NCI-H1417 treated with DMSO at 0.1 percent for 48 hours (cell line): ENCODE data around the gene FAM209B.
"Not testable (repeated sequence)": the region's sequence is repeated elsewhere in the genome, so short reads cannot be mapped to it uniquely, and the experiment has no call there.

ENCODE experiments used
- DNase-seq: peaks from one replicate; lab custom pipeline; 2025; lab: John Stamatoyannopoulos, UW

FAM209B gene

GRCh38 chr20:56540415-56540814, 7.4 kb downstream of the FAM209B start:
- DNase-seq, result no peak

DNA sequence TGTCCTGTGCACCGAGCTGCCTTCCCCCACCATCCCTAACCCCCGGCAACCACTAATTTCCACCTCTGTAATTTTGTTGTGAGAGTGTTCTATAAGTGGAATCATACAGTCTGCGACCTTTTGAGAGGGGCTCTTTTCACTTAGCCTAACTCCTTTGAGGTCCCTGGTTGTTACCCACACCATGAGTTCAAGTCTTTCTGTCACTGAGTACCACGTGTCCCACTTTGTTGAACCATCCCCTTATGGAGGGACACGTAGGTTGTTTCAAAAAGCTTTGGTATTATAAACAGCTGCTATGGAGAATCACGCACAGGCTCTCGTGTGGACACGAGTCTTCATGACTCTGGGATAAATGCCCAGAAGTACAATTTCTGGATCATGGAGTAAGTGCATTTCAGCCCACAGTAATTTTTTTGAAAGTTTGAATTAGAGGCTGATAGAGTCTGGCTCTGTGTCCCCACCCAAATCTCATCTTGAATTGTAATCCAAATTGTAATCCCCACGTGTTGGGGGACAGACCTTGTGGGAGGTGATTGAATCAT, 9.5 kb downstream of the FAM209B start:
- no peak for DNase-seq

- no peak for DNase-seq
Observed at GRCh38 chr20:56551571-56551970, 18.5 kb downstream of the FAM209B start.

DNA sequence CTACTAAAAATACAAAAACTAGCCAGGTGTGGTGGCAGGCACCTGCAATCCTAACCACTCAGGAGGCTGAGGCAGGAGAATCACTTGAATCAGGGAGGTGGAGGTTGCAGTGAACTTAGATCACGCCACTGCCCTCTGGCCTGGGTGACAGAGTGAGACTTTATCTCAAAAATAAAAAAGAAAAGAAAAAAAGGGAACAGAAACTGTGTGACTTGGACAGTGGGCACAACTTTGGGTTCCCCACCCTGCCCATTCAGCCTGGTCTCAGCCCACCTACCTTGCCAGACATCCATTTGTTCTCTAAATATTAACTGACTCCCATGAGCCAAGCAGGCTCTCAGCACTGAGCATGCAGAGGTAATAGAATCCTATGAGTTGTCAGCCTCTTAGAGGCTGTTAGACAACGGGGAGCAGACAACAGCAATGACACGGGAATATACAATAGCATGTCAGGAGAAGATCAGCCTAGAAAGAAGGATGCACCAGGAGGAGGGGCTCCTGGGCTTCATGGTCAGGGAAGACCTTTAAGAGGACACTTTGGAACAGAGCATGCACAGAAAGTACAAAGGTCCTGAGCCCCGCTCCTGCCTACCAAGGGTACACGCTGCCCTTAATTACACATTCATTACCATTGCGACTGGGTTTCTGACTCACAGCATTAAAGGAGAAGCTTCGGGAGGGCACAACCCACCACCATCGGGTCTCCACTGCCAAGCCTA, 20.0 kb downstream of the FAM209B start:
- no peak for DNase-seq

GRCh38 chr20:56554869-56555268, 21.8 kb downstream of the FAM209B start:
- DNase-seq, result no peak

DNA sequence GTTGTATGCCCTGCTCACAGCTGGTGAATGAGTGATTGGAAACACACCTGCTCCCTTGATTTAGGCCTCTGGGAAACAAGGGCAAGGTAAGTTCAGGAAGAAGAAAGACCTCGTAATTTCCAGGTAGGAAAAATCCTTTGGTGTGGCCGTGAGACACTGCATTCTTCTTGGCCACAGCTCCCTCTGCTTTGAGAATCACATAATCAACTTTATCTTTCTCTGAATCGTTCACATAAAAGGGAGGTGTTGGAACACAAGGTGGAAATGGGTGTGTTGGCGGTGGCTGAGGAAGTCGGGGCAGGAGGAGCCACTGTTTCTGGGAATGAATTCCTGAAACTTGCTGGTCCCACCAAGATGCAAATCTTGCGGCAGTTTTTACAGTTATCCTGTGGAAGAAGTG, 25.9 kb downstream of the FAM209B start:
- DNase-seq, result no peak

DNA sequence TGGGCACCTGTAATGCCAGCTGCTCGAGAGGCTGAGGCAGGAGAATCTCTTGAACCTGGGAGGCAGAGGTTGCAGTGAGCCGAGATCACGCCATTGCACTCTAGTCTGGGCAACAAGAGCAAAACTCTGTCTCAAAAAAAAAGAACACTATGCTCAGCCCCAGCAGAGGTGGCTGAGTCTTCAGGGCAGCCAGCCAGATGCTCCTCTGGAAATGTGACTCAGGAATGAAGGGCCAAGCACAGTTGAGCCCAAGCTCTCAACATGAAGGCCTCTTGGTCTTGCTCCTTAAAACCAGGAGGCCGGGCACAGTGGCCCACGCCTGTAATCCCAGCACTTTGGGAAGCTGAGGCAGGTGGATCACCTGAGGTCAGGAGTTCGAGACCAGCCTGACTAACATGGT, 31.5 kb downstream of the FAM209B start:
- DNase-seq, result not testable (repeated sequence)

DNA sequence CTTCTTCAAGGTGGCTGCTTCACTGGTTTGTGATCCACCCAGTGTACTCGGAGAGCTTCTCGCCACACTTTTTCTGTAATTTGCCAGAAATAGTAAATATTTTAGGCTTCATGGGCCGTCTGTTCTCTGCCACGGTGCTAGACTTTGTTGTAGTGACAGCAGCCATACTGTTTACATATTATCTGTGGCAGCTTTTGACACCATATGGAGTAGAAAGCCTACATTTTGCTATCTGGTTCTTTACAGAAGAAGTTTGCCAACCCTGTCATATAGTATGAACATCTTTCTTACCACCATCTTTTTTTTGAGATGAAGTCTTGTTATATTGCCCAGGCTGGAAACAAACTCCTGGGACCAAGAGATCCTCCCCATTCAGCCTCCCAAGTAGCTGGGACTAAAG, 32.5 kb downstream of the FAM209B start:
- DNase-seq, result no peak

DNA sequence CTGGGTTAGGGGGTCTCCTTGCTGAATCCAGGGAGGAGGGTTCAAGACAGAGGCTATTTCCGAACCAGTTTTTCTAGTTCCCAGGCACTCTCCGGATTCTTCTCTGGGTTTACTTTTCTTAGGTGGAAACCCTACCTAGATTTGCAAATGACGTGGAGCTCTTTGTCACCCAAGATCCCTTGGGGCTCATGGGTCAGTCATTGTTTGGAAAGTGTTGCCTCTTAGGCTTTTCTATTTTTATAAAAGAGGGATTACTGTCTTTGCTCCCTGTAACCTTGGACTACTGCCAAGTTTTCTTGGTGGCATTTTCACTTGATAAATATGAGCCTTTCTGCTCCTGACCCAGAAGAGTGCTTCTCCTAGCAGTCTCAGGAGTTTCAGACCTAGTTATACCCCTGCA, 33.6 kb downstream of the FAM209B start:
- DNase-seq, result no peak

- DNase-seq, result no peak
Observed at GRCh38 chr20:56570832-56571231, 37.8 kb downstream of the FAM209B start.

GRCh38 chr20:56572172-56572571, 39.1 kb downstream of the FAM209B start:
- no peak for DNase-seq

DNA sequence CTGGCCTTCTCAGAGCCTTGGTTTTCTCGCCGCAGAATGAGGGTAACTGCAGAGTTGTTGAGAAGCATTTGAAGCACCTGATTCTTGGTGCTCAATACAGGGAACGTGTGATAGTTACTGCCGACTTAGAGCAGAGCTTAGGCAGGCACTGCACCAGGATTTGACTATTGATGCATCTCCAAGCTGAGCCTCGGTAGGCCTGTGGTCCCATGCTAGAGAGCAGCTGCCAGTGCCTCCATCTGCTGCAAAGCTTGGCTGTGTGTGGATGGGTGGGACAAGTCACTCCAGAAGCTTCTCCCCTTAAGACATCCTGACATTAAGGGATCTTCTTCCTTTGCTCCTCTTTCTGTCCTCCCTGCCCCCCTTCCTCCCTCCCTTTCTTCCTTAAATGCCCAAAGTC, 40.9 kb downstream of the FAM209B start:
- DNase-seq, result no peak

- DNase-seq, result no peak
Observed at GRCh38 chr20:56574531-56575142, 41.6 kb downstream of the FAM209B start.

DNA sequence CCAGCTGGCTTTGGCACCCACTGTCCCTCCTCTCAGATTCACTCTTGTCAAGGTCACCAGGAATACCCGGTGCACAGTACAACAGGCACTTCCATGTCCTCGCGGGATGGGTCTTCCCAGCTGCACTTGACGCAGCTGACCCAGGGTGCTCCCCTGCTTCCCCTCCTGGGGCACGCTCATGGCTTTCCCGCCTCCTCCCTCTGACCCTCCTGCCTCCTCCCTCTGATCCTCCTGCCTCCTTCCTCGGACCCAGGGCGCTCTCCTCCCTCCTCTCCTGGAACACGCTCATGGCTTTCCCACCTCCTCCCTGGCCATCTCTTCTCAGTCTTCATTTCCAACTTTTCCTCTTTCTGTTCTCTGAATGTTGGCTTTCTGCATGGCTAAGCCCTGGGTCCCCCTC, 42.1 kb downstream of the FAM209B start:
- DNase-seq, result no peak

DNA sequence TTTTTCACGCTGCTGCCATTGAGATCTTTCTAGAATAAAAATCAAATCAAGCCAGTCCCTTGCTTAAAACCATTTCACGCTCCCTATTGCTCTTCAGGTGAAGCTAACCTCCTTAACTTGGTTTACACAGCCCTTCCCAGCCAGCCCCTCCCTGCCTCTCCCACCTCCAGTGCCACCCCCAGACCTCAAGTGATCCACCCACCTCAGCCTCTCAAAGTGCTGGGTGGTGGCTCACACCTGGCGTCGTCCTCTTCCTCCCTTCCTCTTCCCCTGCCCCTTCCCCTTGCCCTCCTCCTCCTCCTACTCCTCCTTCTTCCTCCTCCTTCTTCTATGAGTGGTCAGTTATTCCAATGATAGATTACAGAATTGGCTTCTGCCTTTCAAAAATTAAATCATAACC, 42.9 kb downstream of the FAM209B start:
- DNase-seq, result no peak

DNA sequence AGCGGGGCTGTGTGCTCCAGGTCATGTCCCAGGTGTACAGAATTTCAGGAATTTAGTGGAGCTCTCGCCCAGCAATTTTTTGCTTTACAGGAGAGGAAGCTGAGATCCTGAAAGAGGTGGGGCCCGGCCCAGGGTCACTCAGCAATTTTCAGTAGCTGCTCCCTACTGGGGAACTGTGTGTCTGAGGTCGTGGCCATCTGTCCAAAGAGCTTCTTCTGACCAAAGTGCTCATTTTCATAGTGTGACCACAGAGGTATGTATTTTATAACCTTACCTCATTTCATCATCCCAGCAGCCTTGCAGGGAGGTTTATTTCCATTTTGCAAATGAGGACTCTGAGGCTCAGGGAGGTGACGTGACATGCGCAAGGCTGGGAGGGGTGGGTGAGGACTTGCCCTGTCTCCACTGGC, 46.3 kb downstream of the FAM209B start:
- DNase-seq, result no peak

DNA sequence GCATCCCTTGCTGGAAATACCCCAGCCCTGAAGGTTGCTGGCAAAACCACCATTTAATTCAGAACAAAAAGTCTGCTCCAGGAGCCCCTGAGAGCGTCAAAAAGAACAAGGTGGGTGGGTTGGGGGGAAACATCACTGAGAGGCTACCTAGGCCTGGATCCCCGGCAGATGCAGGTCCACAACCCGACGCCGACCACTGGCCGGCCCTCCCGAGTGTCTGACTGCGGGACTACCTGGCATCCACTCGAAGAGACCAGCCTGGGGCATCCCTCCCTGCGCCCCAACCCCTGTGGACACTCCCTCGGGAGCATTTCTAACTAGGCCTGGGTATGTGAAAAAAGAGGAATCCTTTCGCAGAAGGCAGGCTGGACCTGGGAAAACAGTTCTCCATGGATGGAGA, 47.2 kb downstream of the FAM209B start:
- no peak for DNase-seq

DNA sequence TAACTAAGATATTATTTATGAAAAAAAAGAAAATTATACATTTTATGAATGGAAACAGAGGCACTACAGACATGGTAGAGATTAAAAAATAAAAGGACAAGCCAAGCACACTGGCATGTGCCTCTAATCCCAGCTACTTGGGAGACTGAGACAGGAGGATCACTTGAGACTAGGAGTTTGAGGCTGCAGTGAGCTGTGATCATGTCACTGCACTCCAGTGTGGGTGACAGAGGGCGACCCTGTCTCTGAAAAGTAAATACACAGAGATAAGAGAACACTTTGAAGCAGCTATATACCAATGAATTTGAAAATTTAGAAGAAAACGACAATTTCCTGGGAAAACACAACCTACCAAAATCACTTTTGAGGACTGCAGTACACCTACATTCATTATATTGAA, 48.7 kb downstream of the FAM209B start:
- no peak for DNase-seq

DNA sequence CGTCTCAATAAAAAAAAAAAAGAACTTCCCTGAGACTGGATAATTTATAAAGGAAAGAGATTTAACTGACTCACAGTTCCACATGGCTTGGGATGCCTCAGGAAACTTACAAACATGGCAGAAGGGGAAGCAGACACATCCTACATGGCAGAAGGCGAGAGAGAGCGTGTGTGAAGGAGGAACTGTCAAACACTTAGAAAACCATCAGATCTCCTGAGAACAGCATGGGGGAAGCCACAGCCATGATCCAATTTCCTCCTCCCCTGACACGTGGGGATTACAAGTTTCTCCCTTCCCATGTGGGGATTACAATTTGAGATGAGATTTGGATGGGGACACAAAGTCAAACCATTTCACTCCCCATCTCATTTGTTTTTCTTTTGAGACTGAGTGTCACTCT, 49.5 kb downstream of the FAM209B start:
- no peak for DNase-seq

DNA sequence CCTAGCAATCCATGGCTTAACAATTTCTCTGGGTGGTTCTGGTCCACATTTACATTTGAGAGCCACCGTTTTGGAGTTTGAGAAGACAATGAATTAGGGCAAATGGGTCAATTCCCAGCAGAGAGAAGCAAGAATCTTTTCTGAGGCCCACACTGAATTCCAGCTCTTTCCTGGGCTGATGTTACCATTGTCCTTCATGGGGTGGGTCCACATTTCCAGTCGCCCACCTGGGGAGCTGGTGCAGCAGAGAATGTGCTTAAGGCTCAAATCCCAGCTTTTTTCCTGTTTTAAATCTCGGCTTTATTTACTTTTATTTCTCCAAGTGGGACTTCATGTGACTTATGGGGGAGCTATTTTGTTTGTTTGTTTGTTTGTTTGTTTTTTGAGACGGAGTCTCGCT, 51.9 kb downstream of the FAM209B start:
- no peak for DNase-seq
